Measurements from ENCODE around the gene TRIM2.

TRIM2 gene

DNA sequence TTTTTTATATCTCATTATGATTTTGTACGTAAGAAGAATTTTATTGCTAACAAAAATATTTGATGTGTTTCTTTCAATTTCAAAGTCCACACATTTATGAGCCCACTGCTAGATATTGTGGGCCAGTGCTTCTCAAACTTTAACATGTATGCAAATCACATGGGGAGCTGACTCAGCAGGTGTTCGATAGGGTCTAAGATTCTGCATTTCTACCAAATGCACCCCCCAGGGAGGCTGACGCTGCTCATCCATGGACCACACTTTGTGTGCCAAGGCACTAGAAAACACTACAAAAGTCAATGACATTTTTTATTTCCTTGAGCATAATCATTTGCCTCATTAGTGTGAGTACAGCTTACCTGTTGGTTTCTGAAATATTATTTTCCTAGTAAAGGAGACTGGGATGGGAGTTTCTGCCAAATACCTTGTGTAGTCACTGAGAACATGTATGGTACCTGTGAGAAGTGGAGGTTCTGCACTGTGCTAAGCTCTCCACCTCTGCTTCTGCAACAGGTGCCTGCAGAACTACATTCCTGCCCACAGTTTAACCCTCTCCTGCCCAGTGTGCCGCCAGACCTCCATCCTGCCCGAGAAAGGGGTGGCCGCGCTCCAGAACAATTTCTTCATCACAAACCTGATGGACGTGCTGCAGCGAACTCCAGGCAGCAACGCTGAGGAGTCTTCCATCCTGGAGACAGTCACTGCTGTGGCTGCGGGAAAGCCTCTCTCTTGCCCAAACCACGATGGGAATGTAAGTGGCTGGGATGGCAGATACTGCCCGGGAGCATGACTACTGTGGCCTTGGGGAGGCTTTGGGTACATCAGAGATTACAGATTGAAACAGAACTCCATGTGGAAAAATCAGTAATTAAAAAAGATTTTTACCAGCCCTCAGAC lies 71.4 kb downstream of the TRIM2 start:
- DNase-seq (ENCODE audit: low read depth in 2 of 2), result no peak

DNA sequence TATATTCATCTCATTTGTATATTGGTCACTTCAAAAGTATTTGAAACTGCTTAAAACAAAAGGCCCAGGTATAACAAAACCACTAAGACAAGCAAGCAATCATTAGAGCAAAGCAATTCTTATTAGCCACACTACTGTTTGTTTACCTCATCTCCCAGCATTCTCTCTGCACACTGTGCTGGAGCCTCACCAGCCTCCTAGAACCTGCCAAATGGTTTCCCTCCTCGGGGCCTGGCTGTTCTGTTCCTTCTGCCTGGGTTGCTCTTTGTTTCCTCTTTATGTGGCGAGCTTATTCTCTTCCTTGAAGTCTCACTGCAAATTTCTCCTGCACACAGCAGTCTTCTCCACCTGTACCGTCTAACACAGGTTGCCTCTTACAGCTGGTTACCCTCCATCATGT lies 72.7 kb downstream of the TRIM2 start:
- DNase-seq (ENCODE audit: low read depth in 2 of 2), result no peak

DNA sequence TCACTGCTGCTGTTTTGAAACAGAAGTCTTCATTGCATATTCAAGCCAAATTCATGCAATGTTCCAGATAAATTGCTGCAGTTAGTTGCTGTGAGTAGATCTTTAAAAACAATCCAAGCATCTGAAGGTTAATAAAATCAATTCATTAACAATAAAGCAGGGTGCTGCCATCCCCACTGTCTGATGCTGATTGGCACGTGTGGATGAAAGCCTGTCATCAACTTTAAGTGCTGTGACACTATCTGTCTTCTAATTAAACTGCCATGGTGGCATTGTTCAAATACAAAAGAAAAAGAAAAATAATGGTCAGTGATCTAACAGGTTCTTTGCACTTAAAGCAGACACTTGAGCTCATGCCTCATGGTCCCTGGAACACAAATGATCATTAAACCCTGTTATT lies 77.2 kb downstream of the TRIM2 start:
- no peak for DNase-seq (ENCODE audit: low read depth in 2 of 2)

- DNase-seq (ENCODE audit: low read depth in 2 of 2), result no peak
Measured at GRCh38 chr4:153282023-153282422, 77.8 kb downstream of the TRIM2 start.

DNA sequence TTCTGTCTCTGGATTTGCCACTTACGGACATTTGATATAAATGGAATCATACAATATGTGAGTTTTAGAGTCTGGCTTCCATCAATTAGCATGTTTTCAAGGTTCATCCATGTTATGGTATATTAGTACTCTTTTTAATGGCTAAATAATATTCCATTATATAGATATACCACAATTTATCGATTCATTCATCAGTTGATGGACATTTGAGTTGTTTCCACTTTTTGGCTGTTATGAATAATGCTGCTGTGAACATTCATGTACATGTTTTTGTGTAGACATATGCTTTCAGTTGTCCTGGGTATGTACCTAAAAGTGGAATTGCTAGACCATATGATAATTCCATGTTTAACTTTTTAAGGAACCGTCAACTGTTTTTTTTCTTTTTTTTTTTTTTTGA lies 79.0 kb downstream of the TRIM2 start:
- no peak for DNase-seq (ENCODE audit: low read depth in 2 of 2)

DNA sequence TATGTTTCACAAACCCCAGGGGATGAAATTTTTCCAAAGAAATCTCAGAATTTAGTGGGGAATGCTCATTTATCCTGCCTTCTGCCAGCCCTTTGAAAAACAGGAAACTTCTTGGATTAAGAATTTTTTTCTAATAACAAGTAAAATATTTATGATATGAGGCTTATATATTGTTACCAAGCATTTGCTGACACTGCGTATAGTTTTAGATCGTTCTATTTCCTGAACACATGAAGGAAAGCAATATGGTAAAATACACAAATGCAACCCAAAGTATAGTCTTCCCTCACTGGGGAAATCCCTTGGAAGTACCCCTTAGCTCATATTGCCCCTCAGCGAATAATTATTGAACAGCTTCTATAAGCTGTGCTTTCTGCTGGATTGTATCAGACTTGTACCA lies 85.9 kb downstream of the TRIM2 start:
- DNase-seq (ENCODE audit: low read depth in 2 of 2), result no peak

DNA sequence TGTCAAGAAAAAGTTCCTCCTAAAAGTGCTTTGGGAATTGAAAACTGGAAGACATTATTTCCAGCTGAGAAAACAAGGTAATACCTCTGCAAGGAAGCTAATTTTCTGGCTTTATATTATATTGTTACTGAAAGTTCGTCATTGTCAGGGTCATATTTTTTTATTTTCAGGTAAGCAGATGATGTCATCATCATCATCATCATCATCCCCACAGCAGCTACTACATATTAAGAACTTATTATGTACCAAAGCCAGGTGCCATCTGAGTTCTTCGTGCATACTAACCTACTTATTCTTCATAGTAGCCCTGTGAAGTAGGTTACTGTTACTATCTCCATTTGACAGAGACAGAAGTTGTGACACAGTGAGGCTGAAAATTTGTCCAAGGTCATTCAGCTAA lies 87.3 kb downstream of the TRIM2 start:
- no peak for DNase-seq (ENCODE audit: low read depth in 2 of 2)

- DNase-seq (ENCODE audit: low read depth in 2 of 2), result no peak
Measured at GRCh38 chr4:153292897-153293741, 88.9 kb downstream of the TRIM2 start.

DNA sequence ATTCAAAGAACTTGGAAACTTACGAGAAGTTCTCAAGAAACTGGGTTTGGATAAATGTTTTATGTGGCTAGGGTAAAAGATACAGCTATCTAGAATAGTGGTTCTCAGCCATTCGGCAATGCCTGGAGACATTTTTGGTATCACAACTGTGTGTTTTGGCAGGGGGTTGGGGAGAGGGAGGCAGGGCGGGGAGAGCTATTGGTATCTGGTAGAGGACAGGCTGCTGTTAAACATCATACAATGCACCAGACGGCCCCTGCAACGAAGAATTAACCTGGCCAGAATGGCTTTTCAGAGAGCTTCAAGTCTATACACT lies 89.5 kb downstream of the TRIM2 start:
- no peak for DNase-seq (ENCODE audit: low read depth in 2 of 2)

DNA sequence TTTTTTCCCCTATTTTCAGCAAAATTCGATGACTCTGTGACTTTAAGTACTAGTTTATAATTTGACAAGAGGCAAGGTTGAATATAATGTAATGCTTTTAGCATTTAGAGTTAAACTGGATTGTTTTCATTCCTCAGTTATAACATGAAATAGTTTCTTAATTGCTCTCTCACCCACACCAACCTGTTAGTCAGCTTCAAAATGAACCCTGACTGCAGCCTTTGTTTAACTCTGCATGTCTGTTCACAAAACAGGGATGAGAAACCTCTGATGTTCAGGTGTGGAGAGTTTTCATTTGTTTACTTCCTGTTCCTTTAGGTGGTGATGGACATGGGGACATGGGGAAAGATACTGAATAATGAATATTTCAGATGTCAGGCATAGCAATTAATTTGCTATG lies 90.4 kb downstream of the TRIM2 start:
- DNase-seq (ENCODE audit: low read depth in 2 of 2), result no peak

- DNase-seq (ENCODE audit: low read depth in 2 of 2), result no peak
Measured at GRCh38 chr4:153295131-153295755, 91.0 kb downstream of the TRIM2 start.

GRCh38 chr4:153296040-153296823 lies 92.0 kb downstream of the TRIM2 start:
- DNase-seq (ENCODE audit: low read depth in 2 of 2), result no peak

- no peak for DNase-seq (ENCODE audit: low read depth in 2 of 2)
Measured at GRCh38 chr4:153297116-153297515, 92.9 kb downstream of the TRIM2 start.

DNA sequence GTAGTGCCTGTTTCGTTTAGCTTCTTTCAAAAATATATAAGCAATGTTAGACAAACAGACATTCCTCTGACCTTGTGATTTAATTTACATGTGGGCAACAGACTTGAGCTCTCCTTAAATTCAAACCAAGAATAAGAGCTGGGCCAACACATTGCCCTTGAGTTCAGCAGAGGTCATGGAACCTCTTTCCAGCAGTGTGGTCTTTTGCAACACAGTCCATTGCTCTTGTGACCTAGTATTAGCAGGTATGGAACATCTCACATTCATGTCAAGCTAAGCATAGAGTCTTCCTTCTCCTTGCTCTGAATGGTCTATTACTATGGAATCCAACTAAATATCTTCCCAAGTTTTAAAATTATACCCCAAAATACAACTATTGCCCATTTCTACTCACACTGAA lies 106.5 kb downstream of the TRIM2 start:
- no peak for DNase-seq (ENCODE audit: low read depth in 2 of 2)

GRCh38 chr4:153314915-153315314 lies 110.7 kb downstream of the TRIM2 start:
- DNase-seq (ENCODE audit: low read depth in 2 of 2), result no peak

- DNase-seq (ENCODE audit: low read depth in 2 of 2), result no peak
Measured at GRCh38 chr4:153318696-153319320, 114.6 kb downstream of the TRIM2 start.

DNA sequence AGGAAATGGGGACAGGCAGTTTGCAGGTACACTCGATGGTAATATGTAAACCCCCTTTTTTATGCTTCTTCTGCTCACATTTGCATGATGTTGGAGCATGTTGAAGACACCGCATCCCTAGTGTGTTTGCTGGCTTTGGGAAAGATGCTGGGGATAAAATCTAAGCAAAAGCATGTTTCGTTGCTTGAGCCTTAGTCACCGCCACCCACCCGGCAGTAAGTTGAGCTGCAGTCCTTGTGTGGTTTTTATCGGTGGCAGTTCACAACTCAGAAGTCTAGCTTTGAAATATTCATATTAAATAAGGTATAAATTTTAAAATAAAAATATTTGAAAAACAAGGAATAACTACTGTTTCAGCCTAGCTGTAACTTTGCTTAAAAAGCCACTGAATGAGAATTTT lies 118.5 kb downstream of the TRIM2 start:
- no peak for DNase-seq (ENCODE audit: low read depth in 2 of 2)

DNA sequence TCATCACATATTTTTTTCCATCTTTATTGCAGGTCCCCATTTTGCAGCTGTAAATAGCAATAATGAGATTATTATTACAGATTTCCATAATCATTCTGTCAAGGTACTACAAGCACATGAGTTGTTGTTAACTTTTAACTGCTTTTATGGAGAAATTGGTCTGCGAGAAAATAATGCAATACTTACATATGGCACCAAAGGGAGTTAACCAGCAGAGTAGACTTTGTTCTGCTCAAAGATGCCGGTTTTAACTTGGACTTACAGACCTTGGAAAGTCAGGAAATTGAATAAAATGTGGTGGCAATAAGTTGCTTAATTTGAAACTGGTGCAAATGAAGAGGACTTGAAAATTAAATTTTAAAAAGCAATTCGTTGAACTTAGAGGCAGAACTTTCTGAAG lies 119.8 kb downstream of the TRIM2 start:
- no peak for DNase-seq (ENCODE audit: low read depth in 2 of 2)

DNA sequence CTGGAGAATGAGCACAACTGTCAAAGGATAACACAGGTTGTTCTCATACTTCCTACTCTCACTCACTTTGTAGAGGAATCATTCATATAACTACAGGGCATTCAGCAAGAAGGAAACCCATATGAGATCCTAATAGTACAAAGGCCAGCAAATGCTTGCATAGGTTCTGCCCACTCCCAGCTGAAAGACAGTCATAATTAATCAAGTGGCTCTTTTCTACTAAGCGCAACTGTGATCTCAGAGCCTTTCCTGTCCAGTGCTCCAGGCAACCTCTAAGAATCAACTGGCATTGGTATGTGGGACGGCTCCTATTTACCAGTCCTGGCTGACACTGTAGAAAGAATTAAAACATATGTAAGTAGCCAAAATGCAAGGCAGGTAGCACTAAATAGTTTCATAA lies 121.3 kb downstream of the TRIM2 start:
- DNase-seq (ENCODE audit: low read depth in 2 of 2), result no peak

DNA sequence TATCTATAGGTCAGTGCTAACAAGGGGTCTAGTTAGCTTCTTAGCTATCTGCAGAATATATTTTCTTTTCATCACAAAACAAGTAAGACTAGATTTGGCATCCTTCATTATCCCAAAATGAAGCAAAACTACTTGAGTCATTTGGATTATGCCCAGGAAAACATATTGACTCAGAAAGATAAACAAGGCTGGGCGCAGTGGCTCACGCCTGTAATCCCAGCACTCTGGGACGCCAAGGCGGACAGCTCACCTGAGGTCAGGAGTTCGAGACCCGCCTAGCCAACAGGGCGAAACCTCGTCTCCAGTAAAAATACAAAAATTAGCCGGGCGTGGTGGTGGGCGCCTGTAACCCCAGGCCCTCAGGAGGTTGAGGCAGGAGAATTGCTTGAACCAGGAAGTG lies 122.3 kb downstream of the TRIM2 start:
- DNase-seq (ENCODE audit: low read depth in 2 of 2), result no peak

- DNase-seq (ENCODE audit: low read depth in 2 of 2), result no peak
Measured at GRCh38 chr4:153327247-153327646, 123.0 kb downstream of the TRIM2 start.
